GM18505 (cell line): ENCODE results near the gene PLEKHA6.

Source experiments
- ATAC-seq: cut with Tn5 transposase; IDR thresholded peaks from one replicate; pipeline ENCODE4 v1.9.1; 2021; ENCODE audit not compliant: unreplicated experiment
- POLR2A ChIP-seq: IDR thresholded peaks from 4 replicates; pipeline ENCODE4 v1.6.1; 2011; ENCODE audit warnings: borderline replicate concordance; ENCODE audit not compliant: insufficient read depth, insufficient read length; ENCODE audit errors: extremely low read depth

Gene PLEKHA6

GRCh38 chr1:204264805-204265204 lies 94.9 kb downstream of the PLEKHA6 start:
- TF ChIP-seq POLR2A, result no peak
- ATAC-seq, result no peak

- no peak for ATAC-seq
- TF ChIP-seq POLR2A, result no peak
Measured at GRCh38 chr1:204263254-204263910, 96.3 kb downstream of the PLEKHA6 start.

GRCh38 chr1:204262506-204263253 lies 97.0 kb downstream of the PLEKHA6 start:
- no peak for TF ChIP-seq POLR2A
- ATAC-seq, result no peak

- no peak for ATAC-seq
- no peak for TF ChIP-seq POLR2A
Measured at GRCh38 chr1:204261746-204262505, 97.8 kb downstream of the PLEKHA6 start.

GRCh38 chr1:204261266-204261665 lies 98.5 kb downstream of the PLEKHA6 start:
- no peak for ATAC-seq
- TF ChIP-seq POLR2A, result no peak

GRCh38 chr1:204260601-204261197 lies 99.0 kb downstream of the PLEKHA6 start:
- no peak for TF ChIP-seq POLR2A
- ATAC-seq, result no peak

GRCh38 chr1:204259782-204260181 lies 99.9 kb downstream of the PLEKHA6 start:
- ATAC-seq, result no peak
- TF ChIP-seq POLR2A, result no peak

GRCh38 chr1:204259196-204259595 lies 100.5 kb downstream of the PLEKHA6 start:
- no peak for ATAC-seq
- no peak for TF ChIP-seq POLR2A

- no peak for ATAC-seq
- TF ChIP-seq POLR2A, result no peak
Measured at GRCh38 chr1:204258213-204259115, 101.3 kb downstream of the PLEKHA6 start.

- TF ChIP-seq POLR2A, result no peak
- no peak for ATAC-seq
Measured at GRCh38 chr1:204257446-204257845, 102.3 kb downstream of the PLEKHA6 start.

GRCh38 chr1:204256531-204256930 lies 103.2 kb downstream of the PLEKHA6 start:
- TF ChIP-seq POLR2A, result no peak
- ATAC-seq, result no peak

- TF ChIP-seq POLR2A, result no peak
- ATAC-seq, result no peak
Measured at GRCh38 chr1:204255966-204256365, 103.8 kb downstream of the PLEKHA6 start.
